H9 (cell line): ENCODE measurements around the gene NDUFB3. TPM values are rescaled to one million over a fixed set of nuclear protein-coding genes. Genes with fewer than 3 reads are reported as not detected.

Experiments used
- DNase-seq: peaks from one replicate; pipeline ENCODE4 v3.0.0-alpha.2; 2017
- H2AFZ ChIP-seq: one replicate; pipeline ENCODE4 v1.6.1; 2013; ENCODE audit warnings: mild to moderate bottlenecking, low read length, control low read depth, moderate library complexity
- H2AK5ac ChIP-seq: 2 replicates; pipeline ENCODE4 v1.6.1; 2013; ENCODE audit warnings: low read length, control low read depth, mixed read lengths; ENCODE audit not compliant: insufficient read length
- H2BK120ac ChIP-seq: one replicate; pipeline ENCODE4 v1.6.1; 2013; ENCODE audit warnings: low read depth, mild to moderate bottlenecking, low read length, control low read depth, inconsistent platforms; ENCODE audit not compliant: poor library complexity, severe bottlenecking
- H2BK12ac ChIP-seq: 2 replicates; pipeline ENCODE4 v1.6.1; 2013; ENCODE audit warnings: low read length, control low read depth, mixed read lengths, low read depth; ENCODE audit not compliant: insufficient read length
- H2BK15ac ChIP-seq: 2 replicates; pipeline ENCODE4 v1.6.1; 2013; ENCODE audit warnings: low read depth, low read length, control low read depth
- H2BK20ac ChIP-seq: one replicate; pipeline ENCODE4 v1.6.1; 2013; ENCODE audit warnings: low read depth, mild to moderate bottlenecking, low read length, control low read depth, inconsistent platforms; ENCODE audit not compliant: poor library complexity, severe bottlenecking
- H2BK5ac ChIP-seq: 2 replicates; pipeline ENCODE4 v1.6.1; 2013; ENCODE audit warnings: low read length, control low read depth, mixed read lengths; ENCODE audit not compliant: insufficient read length
- H3K14ac ChIP-seq: 2 replicates; pipeline ENCODE4 v1.6.1; 2013; ENCODE audit warnings: low read length, control low read depth; ENCODE audit not compliant: insufficient read depth
- H3K18ac ChIP-seq: 2 replicates; pipeline ENCODE4 v1.6.1; 2013; ENCODE audit warnings: low read depth, mild to moderate bottlenecking, mixed read lengths, low read length, control low read depth; ENCODE audit not compliant: insufficient read length
- H3K23ac ChIP-seq: 2 replicates; pipeline ENCODE4 v1.6.1; 2013; ENCODE audit warnings: low read length, control low read depth, mixed read lengths, low read depth; ENCODE audit not compliant: insufficient read length
- H3K23me2 ChIP-seq: 2 replicates; pipeline ENCODE4 v1.6.1; 2013; ENCODE audit warnings: low read depth, mild to moderate bottlenecking, mixed read lengths, low read length, control low read depth; ENCODE audit not compliant: insufficient read length, poor library complexity, severe bottlenecking
- H3K27ac ChIP-seq: 2 replicates; pipeline ENCODE4 v1.5.1; 2013; ENCODE audit warnings: low read length, control low read depth, mixed read lengths, low read depth; ENCODE audit not compliant: insufficient read length
- H3K27me3 ChIP-seq: 2 replicates; pipeline ENCODE4 v1.6.1; 2013; ENCODE audit warnings: low read length, control low read depth, inconsistent platforms; ENCODE audit not compliant: insufficient read depth
- H3K4ac ChIP-seq: 2 replicates; pipeline ENCODE4 v1.6.1; 2013; ENCODE audit warnings: low read depth, mild to moderate bottlenecking, control low read depth, inconsistent platforms, low read length, moderate library complexity
- H3K4me1 ChIP-seq: 2 replicates; pipeline ENCODE4 v1.6.1; 2013; ENCODE audit warnings: low read length, control low read depth, inconsistent platforms; ENCODE audit not compliant: insufficient read depth
- H3K4me2 ChIP-seq: 2 replicates; pipeline ENCODE4 v1.6.1; 2013; ENCODE audit warnings: low read length, control low read depth, mixed read lengths; ENCODE audit not compliant: insufficient read length, insufficient read depth
- H3K56ac ChIP-seq: 2 replicates; pipeline ENCODE4 v1.6.1; 2013; ENCODE audit warnings: low read depth, mild to moderate bottlenecking, mixed read lengths, low read length, control low read depth; ENCODE audit not compliant: insufficient read length
- H3K79me1 ChIP-seq: 2 replicates; pipeline ENCODE4 v1.6.1; 2013; ENCODE audit warnings: low read depth, mild to moderate bottlenecking, moderate library complexity, low read length, control low read depth, inconsistent platforms; ENCODE audit not compliant: insufficient read depth, poor library complexity, severe bottlenecking
- H3K79me2 ChIP-seq: 2 replicates; pipeline ENCODE4 v1.6.1; 2013; ENCODE audit warnings: low read length, control low read depth, inconsistent platforms; ENCODE audit not compliant: insufficient read depth
- H3K9ac ChIP-seq: 2 replicates; pipeline ENCODE4 v1.6.1; 2013; ENCODE audit warnings: low read length, control low read depth, mixed read lengths; ENCODE audit not compliant: insufficient read length; ENCODE audit errors: extremely low read depth
- H3K9me3 ChIP-seq: one replicate; pipeline ENCODE4 v1.6.1; 2013; ENCODE audit warnings: low read depth, low read length, inconsistent platforms; ENCODE audit not compliant: control insufficient read depth
- H3T11ph ChIP-seq: one replicate; pipeline ENCODE4 v1.6.1; 2013; ENCODE audit warnings: mild to moderate bottlenecking, low read length, control low read depth, inconsistent platforms
- H4K20me1 ChIP-seq: one replicate; pipeline ENCODE4 v1.6.1; 2013; ENCODE audit not compliant: control insufficient read depth, insufficient read length, insufficient read depth
- H4K5ac ChIP-seq: 2 replicates; pipeline ENCODE4 v1.6.1; 2013; ENCODE audit warnings: low read depth, mild to moderate bottlenecking, mixed read lengths, low read length, control low read depth; ENCODE audit not compliant: insufficient read length
- H4K8ac ChIP-seq: replicated peaks from 2 replicates; pipeline ENCODE4 v1.6.1; 2013; ENCODE audit warnings: low read length, control low read depth, mixed read lengths, low read depth; ENCODE audit not compliant: insufficient read length
- H4K91ac ChIP-seq: 2 replicates; pipeline ENCODE4 v1.6.1; 2013; ENCODE audit warnings: low read depth, mild to moderate bottlenecking, moderate library complexity, mixed read lengths, low read length, control low read depth; ENCODE audit not compliant: insufficient read length
- H3K27ac Mint-ChIP-seq, 3 experiments: 2 replicates in 2 of 3; 3 replicates in 1 of 3; pipeline ENCODE4 v1.8.0; 2020 to 2021; ENCODE audit warnings: mixed read lengths in 3 of 3, mild to moderate bottlenecking in 1 of 3, moderate library complexity in 1 of 3
- H3K27me3 Mint-ChIP-seq: 2 replicates; pipeline ENCODE4 v1.8.0; 2021; ENCODE audit warnings: low read depth, mild to moderate bottlenecking, moderate library complexity, mixed read lengths
- H3K36me3 Mint-ChIP-seq, 3 experiments: 2 replicates in 2 of 3; 3 replicates in 1 of 3; pipeline ENCODE4 v1.8.0; 2020 to 2021; ENCODE audit warnings: low read depth in 3 of 3, mixed read lengths in 3 of 3; ENCODE audit not compliant: insufficient read depth in 1 of 3
- H3K4me1 Mint-ChIP-seq, 2 experiments: 2 replicates each; pipeline ENCODE4 v1.8.0; 2020; ENCODE audit warnings: mixed read lengths in 2 of 2
- H3K4me3 Mint-ChIP-seq, 2 experiments: 2 replicates in 1 of 2; 3 replicates in 1 of 2; pipeline ENCODE4 v1.8.0; 2020 to 2021; ENCODE audit warnings: mild to moderate bottlenecking in 2 of 2, mixed read lengths in 2 of 2, moderate library complexity in 1 of 2
- H3K9me3 Mint-ChIP-seq, 2 experiments: 2 replicates in 1 of 2; 3 replicates in 1 of 2; pipeline ENCODE4 v1.8.0; 2020; ENCODE audit warnings: mild to moderate bottlenecking in 2 of 2, mixed read lengths in 2 of 2, moderate library complexity in 1 of 2
- total RNA-seq: library from RNA; stranded (reverse); gene quantifications from 2 replicates; pipeline ENCODE4 v1.2.1, GENCODE V29; 2021
- TF ChIP-seq, protein P1 (sequence below): fragments of 200-600 bp; sonication (generic); conservative IDR thresholded peaks from 3 replicates; pipeline ENCODE4 v1.8.0; 2021; ENCODE audit warnings: antibody characterized with exemption, mild to moderate bottlenecking

Gene NDUFB3
- total RNA-seq, 1 experiment from 2014 or later, result 59.6 TPM

DNA sequence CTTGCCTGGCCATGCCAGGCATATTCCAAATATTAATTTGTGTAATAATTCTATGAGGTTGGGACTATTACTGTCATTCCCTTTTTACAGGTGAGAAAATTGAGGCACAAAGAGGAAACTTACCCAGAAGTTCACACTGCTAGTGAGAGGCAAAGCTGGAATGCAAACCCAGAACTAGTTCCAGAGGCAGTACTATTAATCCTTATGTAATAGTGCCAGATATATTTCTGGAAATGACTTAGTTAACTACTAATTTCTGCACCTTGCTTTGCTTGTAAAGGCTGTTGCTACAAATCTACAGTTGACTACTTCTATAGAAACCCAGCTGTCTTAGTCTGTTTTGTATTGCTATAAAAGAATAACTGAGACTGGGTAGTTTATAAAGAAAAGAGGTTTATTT lies 38.8 kb downstream of the NDUFB3 start:
- no peak overlapping the region for H3K4ac ChIP-seq
- no peaks in the 10 kb centered on the region for H4K20me1 ChIP-seq
- H3K4me1 Mint-ChIP-seq, result peaks cover 4 to 8% of the 10 kb centered on the region in 2 experiments; a peak in 3 of 4 replicates
- no peak overlapping the region for H3K9ac ChIP-seq
- TF ChIP-seq, protein P1, sequence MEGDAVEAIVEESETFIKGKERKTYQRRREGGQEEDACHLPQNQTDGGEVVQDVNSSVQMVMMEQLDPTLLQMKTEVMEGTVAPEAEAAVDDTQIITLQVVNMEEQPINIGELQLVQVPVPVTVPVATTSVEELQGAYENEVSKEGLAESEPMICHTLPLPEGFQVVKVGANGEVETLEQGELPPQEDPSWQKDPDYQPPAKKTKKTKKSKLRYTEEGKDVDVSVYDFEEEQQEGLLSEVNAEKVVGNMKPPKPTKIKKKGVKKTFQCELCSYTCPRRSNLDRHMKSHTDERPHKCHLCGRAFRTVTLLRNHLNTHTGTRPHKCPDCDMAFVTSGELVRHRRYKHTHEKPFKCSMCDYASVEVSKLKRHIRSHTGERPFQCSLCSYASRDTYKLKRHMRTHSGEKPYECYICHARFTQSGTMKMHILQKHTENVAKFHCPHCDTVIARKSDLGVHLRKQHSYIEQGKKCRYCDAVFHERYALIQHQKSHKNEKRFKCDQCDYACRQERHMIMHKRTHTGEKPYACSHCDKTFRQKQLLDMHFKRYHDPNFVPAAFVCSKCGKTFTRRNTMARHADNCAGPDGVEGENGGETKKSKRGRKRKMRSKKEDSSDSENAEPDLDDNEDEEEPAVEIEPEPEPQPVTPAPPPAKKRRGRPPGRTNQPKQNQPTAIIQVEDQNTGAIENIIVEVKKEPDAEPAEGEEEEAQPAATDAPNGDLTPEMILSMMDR, result no peak
- H3K4me1 ChIP-seq, result no peaks in the 10 kb centered on the region
- no peak overlapping the region for H2BK20ac ChIP-seq
- no peaks in the 10 kb centered on the region for H3K79me1 ChIP-seq
- no peak overlapping the region for H3K56ac ChIP-seq
- H3K23ac ChIP-seq, result no peak overlapping the region
- H4K91ac ChIP-seq, result no peak overlapping the region
- H3K4me2 ChIP-seq, result no peak overlapping the region
- no peak overlapping the region for H3T11ph ChIP-seq
- no peak overlapping the region for H2BK15ac ChIP-seq
- H3K14ac ChIP-seq, result no peak overlapping the region
- no peak overlapping the region for H3K4me3 Mint-ChIP-seq
- no peak for DNase-seq
- H2BK120ac ChIP-seq, result no peak overlapping the region
- no peak overlapping the region for H4K8ac ChIP-seq
- no peak overlapping the region for H3K27ac Mint-ChIP-seq
- no peak overlapping the region for H2BK12ac ChIP-seq
- no peaks in the 10 kb centered on the region for H3K9me3 ChIP-seq
- H3K27ac ChIP-seq, result no peak overlapping the region
- H4K5ac ChIP-seq, result no peak overlapping the region
- H3K36me3 Mint-ChIP-seq, result peaks cover 0 to 4% (median 0%) of the 10 kb centered on the region in 3 experiments; a peak in 1 of 7 replicates
- no peaks in the 10 kb centered on the region for H3K79me2 ChIP-seq
- H3K18ac ChIP-seq, result no peak overlapping the region
- H3K27me3 ChIP-seq, result no peaks in the 10 kb centered on the region
- H3K23me2 ChIP-seq, result no peaks in the 10 kb centered on the region
- no peaks in the 10 kb centered on the region for H3K27me3 Mint-ChIP-seq
- no peaks in the 10 kb centered on the region for H3K9me3 Mint-ChIP-seq
- no peak overlapping the region for H2BK5ac ChIP-seq
- H2AK5ac ChIP-seq, result no peak overlapping the region
- no peak overlapping the region for H2AFZ ChIP-seq
